SU-DHL-6 (cell line): ENCODE results near the gene CBFA2T3.

Experiments
- H2AFZ ChIP-seq: fragments of 200-600 bp; sonication (generic); 2 replicates; pipeline ENCODE4 v1.6.1; 2014; ENCODE audit warnings: low read depth, mild to moderate bottlenecking, moderate library complexity, mixed read lengths, antibody characterized with exemption, low read length; ENCODE audit not compliant: severe bottlenecking
- H3F3A ChIP-seq: fragments of 200-600 bp; shearing (Covaris generic); 2 replicates; pipeline ENCODE4 v1.6.0; 2016; ENCODE audit warnings: antibody characterized with exemption, mild to moderate bottlenecking; ENCODE audit not compliant: insufficient read depth
- H3K27ac ChIP-seq: fragments of 200-600 bp; sonication (generic); 2 replicates; pipeline ENCODE4 v1.5.1; 2016; ENCODE audit warnings: low read depth, mild to moderate bottlenecking, low read length, moderate library complexity, mixed read lengths
- H3K27me3 ChIP-seq: fragments of 200-600 bp; sonication (generic), shearing (Covaris generic); 2 replicates; pipeline ENCODE4 v1.6.0; 2014; ENCODE audit warnings: mild to moderate bottlenecking, low read length
- H3K36me3 ChIP-seq: fragments of 200-600 bp; sonication (generic); 2 replicates; pipeline ENCODE4 v1.6.1; 2014; ENCODE audit warnings: mild to moderate bottlenecking, low read length, mixed read lengths
- H3K4me2 ChIP-seq: fragments of 300-600, 200-600 bp; shearing (Covaris generic), sonication (generic); 2 replicates; pipeline ENCODE4 v1.6.0; 2014; ENCODE audit warnings: low read length, low read depth, mild to moderate bottlenecking; ENCODE audit not compliant: poor library complexity, severe bottlenecking
- H3K4me3 ChIP-seq: fragments of 200-600 bp; sonication (generic); 2 replicates; pipeline ENCODE4 v1.5.1; 2014; ENCODE audit warnings: antibody characterized with exemption, low read length, mild to moderate bottlenecking, mixed read lengths; ENCODE audit not compliant: insufficient read depth, poor library complexity, severe bottlenecking
- H3K79me2 ChIP-seq: fragments of 200-600 bp; sonication (generic); 2 replicates; pipeline ENCODE4 v1.6.1; 2014; ENCODE audit warnings: mild to moderate bottlenecking, low read length, moderate library complexity; ENCODE audit not compliant: insufficient read depth
- H3K9ac ChIP-seq: fragments of 200-600 bp; sonication (generic); 2 replicates; pipeline ENCODE4 v1.7.0; 2014; ENCODE audit warnings: mild to moderate bottlenecking, low read length
- H3K9me2 ChIP-seq: fragments of 200-600 bp; sonication (generic); replicated peaks from 2 replicates; pipeline ENCODE4 v1.6.1; 2014; ENCODE audit warnings: low read length; ENCODE audit not compliant: insufficient read depth
- H3K9me3 ChIP-seq: fragments of 200-600 bp; sonication (generic); 2 replicates; pipeline ENCODE4 v1.6.1; 2014; ENCODE audit warnings: low read length, mixed read lengths; ENCODE audit not compliant: insufficient read depth
- H4K20me1 ChIP-seq: fragments of 200-600 bp; sonication (generic); 2 replicates; pipeline ENCODE4 v1.6.1; 2014; ENCODE audit warnings: low read depth, mild to moderate bottlenecking, antibody characterized with exemption, low read length, moderate library complexity, mixed read lengths
- EZH2phosphoT487 ChIP-seq: fragments of 200-600 bp; sonication (generic), shearing (Covaris generic); conservative IDR thresholded peaks from 2 replicates; pipeline ENCODE4 v1.6.1; 2018; ENCODE audit warnings: mild to moderate bottlenecking, antibody characterized with exemption, low read length, moderate library complexity, mixed read lengths
- TF ChIP-seq, protein P1 (sequence below): fragments of 200-600 bp; sonication (generic); IDR thresholded peaks from one replicate; pipeline ENCODE4 v1.5.1; 2017; ENCODE audit warnings: antibody characterized with exemption, mild to moderate bottlenecking, low read length, moderate library complexity; ENCODE audit not compliant: insufficient read depth, poor library complexity, severe bottlenecking

Gene CBFA2T3

DNA sequence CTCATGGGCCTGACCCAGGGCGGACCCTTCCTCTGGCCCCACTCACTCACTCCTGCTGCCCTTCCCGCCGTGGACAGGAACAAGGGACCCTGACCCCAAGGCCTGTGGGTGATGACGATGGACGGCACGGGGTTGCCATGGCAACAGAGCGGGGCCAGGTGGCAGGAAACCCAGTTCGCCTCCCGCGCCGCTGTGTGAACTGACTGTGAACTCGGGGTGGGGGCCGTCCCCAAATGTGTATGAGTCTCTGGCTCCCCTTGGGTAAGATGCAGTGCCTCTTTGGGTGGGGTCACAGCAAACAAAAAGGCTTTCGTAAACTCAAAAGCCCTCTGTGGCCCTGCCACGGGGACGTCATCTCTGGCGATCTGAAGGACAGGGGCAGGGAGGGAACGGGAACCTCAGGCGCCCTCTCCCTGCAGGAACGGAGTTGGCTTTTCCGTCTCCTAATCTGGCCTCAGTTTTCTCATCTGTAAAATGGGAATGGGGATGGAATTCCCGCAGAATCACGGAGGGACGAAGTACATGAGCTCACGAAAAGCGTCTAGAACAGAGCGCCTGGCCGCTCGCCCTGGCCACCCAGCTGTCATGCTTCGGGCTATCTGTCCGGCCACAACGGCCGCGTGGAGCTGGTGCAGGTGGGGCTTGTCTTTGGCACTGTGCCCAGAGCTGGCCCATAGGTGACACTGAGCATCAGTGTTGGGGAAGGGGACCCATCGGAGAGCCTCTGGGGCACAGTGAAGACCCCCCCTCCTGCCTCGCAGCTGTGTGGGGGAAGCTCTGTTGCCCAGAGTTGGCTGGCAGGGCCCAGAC is 65.7 kb downstream of the CBFA2T3 start:
- Histone ChIP-seq H2AFZ (no peak overlapping the region), H3K4me3 (no peak overlapping the region), H3K79me2 (peaks cover 94% of the 10 kb centered on the region), H3F3A (no peaks in the 10 kb centered on the region), H3K9me3 (no peaks in the 10 kb centered on the region), H3K27me3 (no peaks in the 10 kb centered on the region), H3K9me2 (no peaks in the 10 kb centered on the region), H3K4me2 (no peak overlapping the region), H4K20me1 (peaks cover 37% of the 10 kb centered on the region; the same call in 1 of the 2 replicates), H3K36me3 (0 out of 2 replicates have a peak, but pooled peaks cover 5% of the 10 kb centered on the region), H3K27ac (no peak overlapping the region), H3K9ac (no peak overlapping the region)
- no peak for TF ChIP-seq EZH2phosphoT487
- TF ChIP-seq, protein P1, sequence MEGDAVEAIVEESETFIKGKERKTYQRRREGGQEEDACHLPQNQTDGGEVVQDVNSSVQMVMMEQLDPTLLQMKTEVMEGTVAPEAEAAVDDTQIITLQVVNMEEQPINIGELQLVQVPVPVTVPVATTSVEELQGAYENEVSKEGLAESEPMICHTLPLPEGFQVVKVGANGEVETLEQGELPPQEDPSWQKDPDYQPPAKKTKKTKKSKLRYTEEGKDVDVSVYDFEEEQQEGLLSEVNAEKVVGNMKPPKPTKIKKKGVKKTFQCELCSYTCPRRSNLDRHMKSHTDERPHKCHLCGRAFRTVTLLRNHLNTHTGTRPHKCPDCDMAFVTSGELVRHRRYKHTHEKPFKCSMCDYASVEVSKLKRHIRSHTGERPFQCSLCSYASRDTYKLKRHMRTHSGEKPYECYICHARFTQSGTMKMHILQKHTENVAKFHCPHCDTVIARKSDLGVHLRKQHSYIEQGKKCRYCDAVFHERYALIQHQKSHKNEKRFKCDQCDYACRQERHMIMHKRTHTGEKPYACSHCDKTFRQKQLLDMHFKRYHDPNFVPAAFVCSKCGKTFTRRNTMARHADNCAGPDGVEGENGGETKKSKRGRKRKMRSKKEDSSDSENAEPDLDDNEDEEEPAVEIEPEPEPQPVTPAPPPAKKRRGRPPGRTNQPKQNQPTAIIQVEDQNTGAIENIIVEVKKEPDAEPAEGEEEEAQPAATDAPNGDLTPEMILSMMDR: no peak

DNA sequence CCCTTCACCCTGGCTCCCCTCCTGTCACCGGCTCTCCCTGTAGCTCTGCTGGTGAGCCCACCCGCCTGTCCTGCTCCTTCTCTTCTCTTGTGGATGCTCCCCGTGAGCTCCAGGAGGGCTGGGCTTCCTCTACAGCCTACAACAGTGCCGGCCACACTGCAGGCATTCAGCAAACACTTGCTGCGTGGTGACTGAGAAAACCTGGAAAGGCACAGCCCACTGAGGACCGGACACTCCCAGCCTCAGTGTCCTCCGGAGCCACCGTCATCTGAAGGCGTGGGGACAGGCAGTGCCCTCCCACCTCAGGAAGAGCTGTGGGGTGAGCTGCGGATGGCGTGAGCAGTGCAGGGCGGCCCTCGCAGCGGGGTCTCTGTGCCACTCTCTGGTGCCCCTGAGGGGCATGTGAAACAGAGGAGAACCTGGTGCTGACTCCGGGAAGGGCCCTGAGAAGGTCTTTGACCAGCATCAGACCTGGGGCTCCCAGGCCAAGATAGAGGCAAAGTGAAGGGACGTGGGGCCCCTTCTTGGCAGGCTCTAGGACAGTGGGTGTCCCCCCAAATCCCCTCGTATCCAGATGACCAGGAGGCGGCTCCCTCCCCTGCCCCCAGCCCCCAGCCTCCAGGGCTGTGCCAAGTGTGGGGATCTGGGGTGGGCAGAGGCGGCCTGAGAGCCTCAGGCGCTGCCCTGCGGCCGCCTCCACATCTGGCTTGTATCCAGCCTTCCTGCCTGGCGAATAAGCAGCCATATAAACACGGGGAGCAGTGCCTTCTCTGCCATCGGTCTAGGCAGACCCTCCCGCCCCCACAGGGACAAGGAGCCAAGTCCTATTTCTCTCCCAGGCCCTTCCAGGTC is 66.5 kb downstream of the CBFA2T3 start:
- Histone ChIP-seq H3K27ac (no peak overlapping the region), H3F3A (no peaks in the 10 kb centered on the region), H3K4me2 (no peak overlapping the region), H3K36me3 (0 out of 2 replicates have a peak, but pooled peaks cover 5% of the 10 kb centered on the region), H3K9ac (no peak overlapping the region), H2AFZ (no peak overlapping the region), H3K9me3 (no peaks in the 10 kb centered on the region), H4K20me1 (peaks cover 35% of the 10 kb centered on the region; the same call in 1 of the 2 replicates), H3K27me3 (no peaks in the 10 kb centered on the region), H3K4me3 (no peak overlapping the region), H3K79me2 (peaks cover 93% of the 10 kb centered on the region), H3K9me2 (no peaks in the 10 kb centered on the region)
- no peak for TF ChIP-seq EZH2phosphoT487
- TF ChIP-seq, protein P1: no peak

DNA sequence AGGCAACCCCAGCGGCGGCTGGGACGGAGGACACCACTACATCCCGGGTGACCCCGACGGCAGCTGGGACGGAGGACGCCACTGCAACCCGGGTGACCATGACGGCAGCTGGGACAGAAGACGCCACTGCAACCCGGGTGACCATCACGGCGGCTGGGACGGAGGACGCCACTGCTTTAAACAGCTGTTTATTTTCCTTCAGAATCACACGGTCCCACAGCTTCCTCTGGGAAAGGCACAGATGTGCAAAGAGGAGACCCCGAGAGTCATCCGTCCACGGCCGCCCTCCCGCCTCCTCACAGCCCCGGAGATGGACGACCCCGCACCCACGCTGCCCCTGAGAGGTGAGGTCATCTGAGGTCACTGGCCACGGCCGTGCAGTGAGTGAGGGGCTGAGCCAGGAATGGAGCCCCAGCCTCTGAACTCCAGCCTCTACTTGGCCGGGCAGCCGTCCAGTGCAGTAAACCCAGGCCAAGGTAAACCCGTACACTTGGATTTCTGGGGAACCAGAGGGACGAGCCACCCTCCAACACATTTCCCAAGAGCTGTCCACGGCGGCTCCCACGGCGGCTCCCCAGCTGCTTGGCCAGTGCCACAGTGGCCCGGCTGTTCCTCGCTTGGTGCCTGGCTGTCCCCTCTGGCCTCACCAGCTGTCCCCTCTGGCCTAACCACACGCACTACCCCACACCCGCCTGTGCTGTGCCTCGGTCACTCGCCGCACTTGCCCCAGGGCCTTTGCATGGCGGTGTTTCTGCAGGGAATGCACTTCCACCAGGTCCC is 67.4 kb downstream of the CBFA2T3 start:
- Histone ChIP-seq H3K4me2 (no peak overlapping the region), H4K20me1 (peaks cover 35% of the 10 kb centered on the region; the same call in 1 of the 2 replicates), H3K9ac (no peak overlapping the region), H3K79me2 (peaks cover 98% of the 10 kb centered on the region), H3K27me3 (no peaks in the 10 kb centered on the region), H3K9me3 (no peaks in the 10 kb centered on the region), H2AFZ (no peak overlapping the region), H3K4me3 (no peak overlapping the region), H3K27ac (no peak overlapping the region), H3F3A (no peaks in the 10 kb centered on the region), H3K9me2 (no peaks in the 10 kb centered on the region), H3K36me3 (0 out of 2 replicates have a peak, but pooled peaks cover 5% of the 10 kb centered on the region)
- TF ChIP-seq, protein P1: no peak
- no peak for TF ChIP-seq EZH2phosphoT487
